ENCODE data around the gene CD8B2. TPM values are rescaled to one million over a fixed set of nuclear protein-coding genes. Genes with fewer than 3 reads are reported as not detected.
"Not testable (repeated sequence)": the region's sequence is repeated elsewhere in the genome, so short reads cannot be mapped to it uniquely, and the experiment has no call there.

CD8B2 gene
- total RNA-seq (not detected), polyA plus RNA-seq (1 to 10 TPM in 1 of 3 donors, under 1 TPM in 1, not detected in 1; under 0.01 to 1.5 TPM)

DNA sequence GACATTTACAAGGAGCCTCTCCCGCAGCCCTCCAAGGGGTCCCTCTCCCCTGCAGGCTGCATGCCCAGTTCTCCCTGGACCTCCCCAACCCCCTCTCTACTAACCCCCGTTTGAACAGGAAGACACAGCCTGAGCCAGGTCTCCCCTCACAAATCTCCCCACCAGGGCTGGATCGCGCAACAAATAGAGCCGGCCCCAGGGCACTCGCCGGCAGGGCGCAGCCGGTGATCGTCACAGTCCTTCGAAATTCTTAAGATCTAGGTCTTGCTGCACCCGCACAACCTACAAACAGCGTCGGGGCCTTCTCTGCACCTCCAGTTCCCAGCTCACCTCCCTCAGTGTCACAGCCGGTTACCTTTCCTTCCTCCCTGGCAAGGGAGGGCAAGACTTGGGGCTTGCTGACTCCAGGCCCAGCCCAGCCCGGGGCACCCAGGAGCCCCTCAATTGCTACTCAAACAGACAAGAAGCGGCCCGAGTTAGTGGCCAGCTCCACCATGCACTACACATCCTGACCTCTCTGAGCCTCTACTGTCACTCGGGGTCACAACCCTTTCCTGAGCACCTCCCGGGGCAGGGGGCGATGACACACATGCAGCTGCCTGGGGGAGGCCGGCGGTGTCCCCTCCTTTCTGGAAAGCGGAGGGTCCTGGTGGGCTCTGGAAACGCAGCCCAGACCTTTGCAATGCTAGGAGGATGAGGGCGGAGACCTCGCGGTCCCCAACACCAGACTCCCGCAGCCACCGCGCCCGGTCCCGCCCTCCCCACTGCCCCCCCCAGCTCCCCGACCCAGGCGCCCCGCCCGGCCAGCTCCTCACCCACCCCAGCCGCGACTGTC lies at the start of gene CD8B2:
Gene CD8B2, plus strand, starts transcription at position 814 of the 835 bp plus-strand sequence. CDS start 63 bp downstream, outside the sequence.
- H3K27me3 ChIP-seq; H3K4me3 ChIP-seq; H3K36me3 ChIP-seq; H3K4me1 ChIP-seq; intact Hi-C loops (cut with DNase I); H3K27ac ChIP-seq; H3K9me3 ChIP-seq; DNase-seq: not testable (repeated sequence)
- WGBS, 2 donors: 20 to 35% methylated on average over 30 to 31 of the region's 39 CpGs

DNA sequence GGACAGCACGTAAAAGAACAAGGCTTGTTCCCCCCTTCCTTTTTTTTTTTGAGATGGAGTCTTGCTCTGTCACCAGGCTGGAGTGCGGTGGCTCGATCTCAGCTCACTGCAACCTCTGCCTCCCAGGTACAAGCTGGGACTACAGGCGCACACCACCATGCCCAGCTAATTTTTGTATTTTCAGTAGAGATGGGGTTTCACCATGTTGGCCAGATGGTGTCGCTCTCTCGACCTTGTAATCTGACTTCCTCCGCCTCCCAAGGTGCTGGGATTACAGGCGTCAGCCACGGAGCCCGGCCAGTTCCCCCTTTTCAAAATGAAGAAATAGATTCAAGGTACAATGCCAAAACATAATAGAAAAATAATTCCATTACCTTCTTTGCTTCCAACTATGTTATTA lies 25.3 kb upstream of the CD8B2 start:
- H3K4me3 ChIP-seq; intact Hi-C loops (cut with DNase I); H3K36me3 ChIP-seq; H3K27me3 ChIP-seq; H3K27ac ChIP-seq; H3K9me3 ChIP-seq; H3K4me1 ChIP-seq; DNase-seq: not testable (repeated sequence)
- 34 to 48% methylated on average over 10 of the region's 10 CpGs for WGBS, 2 donors

GRCh38 chr2:106467516-106467915 lies 19.6 kb upstream of the CD8B2 start:
- H3K4me1 ChIP-seq; DNase-seq; intact Hi-C loops (cut with DNase I); H3K4me3 ChIP-seq; H3K27me3 ChIP-seq; H3K36me3 ChIP-seq; H3K9me3 ChIP-seq; H3K27ac ChIP-seq: not testable (repeated sequence)
- WGBS, 2 donors: 95% methylated on average over 49 of the region's 49 CpGs

DNA sequence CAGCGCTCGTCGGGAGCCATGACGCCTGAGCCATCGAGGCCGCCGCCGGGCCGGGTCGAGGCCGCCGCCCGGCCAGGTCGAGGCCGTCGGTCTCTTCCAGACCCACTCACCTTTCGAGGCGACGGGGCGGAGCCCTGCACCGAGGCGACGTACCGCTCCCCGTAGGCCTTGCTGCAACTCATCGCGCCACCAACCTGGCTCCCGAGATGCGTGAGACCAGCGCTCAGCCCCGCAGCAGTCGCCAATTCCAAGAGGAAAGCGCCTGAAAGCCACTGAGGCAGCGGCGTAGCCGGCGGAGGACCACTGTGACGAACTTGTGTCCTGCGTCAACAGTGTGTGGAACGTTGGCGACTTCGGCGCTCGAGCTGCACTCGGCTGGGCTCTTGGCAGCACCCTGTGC lies 19.1 kb upstream of the CD8B2 start, which contains the start of gene RGPD3:
Gene RGPD3, minus strand, starts transcription at position 307 of the 400 bp plus-strand sequence. Its CDS starts 125 bp downstream, at position 182.
- H3K4me1 ChIP-seq; intact Hi-C loops (cut with DNase I); H3K9me3 ChIP-seq; DNase-seq; H3K27ac ChIP-seq; H3K27me3 ChIP-seq; H3K4me3 ChIP-seq; H3K36me3 ChIP-seq: not testable (repeated sequence)
- 97 to 98% methylated on average over 45 of the region's 45 CpGs for WGBS, 2 donors

DNA sequence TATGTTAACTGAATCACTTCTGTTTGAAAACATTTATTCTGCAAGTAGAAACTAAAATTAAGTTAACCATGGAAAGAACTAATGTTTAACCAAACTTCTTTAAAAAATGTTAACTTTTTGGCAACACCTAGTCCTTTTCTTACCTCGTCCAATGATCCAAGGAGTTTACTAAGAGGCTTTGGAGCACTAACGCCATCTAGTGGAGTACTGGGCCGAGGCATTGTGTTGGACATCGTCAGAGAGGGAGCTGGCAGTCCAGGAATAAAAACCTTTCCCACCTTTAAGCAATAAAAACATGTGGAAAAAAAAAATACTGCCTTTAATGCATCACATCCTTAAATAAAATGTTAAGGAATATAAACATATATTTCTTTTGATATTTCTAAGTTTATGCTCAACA lies 16.5 kb upstream of the CD8B2 start:
- H3K4me3 ChIP-seq; DNase-seq; H3K27me3 ChIP-seq; H3K27ac ChIP-seq; H3K4me1 ChIP-seq; H3K9me3 ChIP-seq; H3K36me3 ChIP-seq; intact Hi-C loops (cut with DNase I): not testable (repeated sequence)
- TF ChIP-seq, protein P1, sequence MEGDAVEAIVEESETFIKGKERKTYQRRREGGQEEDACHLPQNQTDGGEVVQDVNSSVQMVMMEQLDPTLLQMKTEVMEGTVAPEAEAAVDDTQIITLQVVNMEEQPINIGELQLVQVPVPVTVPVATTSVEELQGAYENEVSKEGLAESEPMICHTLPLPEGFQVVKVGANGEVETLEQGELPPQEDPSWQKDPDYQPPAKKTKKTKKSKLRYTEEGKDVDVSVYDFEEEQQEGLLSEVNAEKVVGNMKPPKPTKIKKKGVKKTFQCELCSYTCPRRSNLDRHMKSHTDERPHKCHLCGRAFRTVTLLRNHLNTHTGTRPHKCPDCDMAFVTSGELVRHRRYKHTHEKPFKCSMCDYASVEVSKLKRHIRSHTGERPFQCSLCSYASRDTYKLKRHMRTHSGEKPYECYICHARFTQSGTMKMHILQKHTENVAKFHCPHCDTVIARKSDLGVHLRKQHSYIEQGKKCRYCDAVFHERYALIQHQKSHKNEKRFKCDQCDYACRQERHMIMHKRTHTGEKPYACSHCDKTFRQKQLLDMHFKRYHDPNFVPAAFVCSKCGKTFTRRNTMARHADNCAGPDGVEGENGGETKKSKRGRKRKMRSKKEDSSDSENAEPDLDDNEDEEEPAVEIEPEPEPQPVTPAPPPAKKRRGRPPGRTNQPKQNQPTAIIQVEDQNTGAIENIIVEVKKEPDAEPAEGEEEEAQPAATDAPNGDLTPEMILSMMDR (IDR thresholded peaks at IDR 0.05): peak in 1 of 4 experiments; percentile 35
- WGBS, 2 donors: 1 to 8% methylated on average over 4 of the region's 4 CpGs

- DNase-seq; intact Hi-C loops (cut with DNase I): not testable (repeated sequence)
- WGBS, 2 donors: 76 to 82% methylated on average over 1 of the region's 4 CpGs
These were observed 9.5 kb upstream of the CD8B2 start for GRCh38 chr2:106477647-106478046.

DNA sequence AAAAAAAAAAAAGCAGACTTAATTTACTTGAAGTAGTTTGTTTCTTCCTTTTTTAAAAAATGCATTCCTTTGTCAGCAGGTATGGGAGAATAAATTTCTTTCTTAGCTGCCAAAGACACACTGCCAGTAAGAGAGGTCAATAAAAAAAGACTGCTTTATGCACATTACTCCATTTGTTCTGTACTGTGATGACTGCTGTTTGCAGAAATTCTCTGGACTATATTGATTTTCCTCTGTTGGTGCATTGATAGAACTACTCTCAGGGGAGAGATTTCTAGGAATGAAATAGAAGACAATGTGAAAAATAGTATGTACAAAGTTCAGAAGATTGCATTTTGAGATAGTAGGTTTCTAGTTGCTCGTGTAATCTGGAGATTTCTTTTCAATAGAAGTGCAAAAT lies 7.6 kb upstream of the CD8B2 start:
- intact Hi-C loops (cut with DNase I); H3K36me3 ChIP-seq; H3K4me3 ChIP-seq; H3K4me1 ChIP-seq; H3K27me3 ChIP-seq; DNase-seq; H3K27ac ChIP-seq; H3K9me3 ChIP-seq: not testable (repeated sequence)
- no CpG with 5 or more reads among the region's 1 CpG for WGBS, 2 donors

More at GRCh38 chr2:106477647-106478046, 9.5 kb upstream of the CD8B2 start:
- not testable (repeated sequence) for H3K9me3 ChIP-seq, H3K4me3 ChIP-seq, H3K27ac ChIP-seq, H3K36me3 ChIP-seq, H3K27me3 ChIP-seq, H3K4me1 ChIP-seq

DNA sequence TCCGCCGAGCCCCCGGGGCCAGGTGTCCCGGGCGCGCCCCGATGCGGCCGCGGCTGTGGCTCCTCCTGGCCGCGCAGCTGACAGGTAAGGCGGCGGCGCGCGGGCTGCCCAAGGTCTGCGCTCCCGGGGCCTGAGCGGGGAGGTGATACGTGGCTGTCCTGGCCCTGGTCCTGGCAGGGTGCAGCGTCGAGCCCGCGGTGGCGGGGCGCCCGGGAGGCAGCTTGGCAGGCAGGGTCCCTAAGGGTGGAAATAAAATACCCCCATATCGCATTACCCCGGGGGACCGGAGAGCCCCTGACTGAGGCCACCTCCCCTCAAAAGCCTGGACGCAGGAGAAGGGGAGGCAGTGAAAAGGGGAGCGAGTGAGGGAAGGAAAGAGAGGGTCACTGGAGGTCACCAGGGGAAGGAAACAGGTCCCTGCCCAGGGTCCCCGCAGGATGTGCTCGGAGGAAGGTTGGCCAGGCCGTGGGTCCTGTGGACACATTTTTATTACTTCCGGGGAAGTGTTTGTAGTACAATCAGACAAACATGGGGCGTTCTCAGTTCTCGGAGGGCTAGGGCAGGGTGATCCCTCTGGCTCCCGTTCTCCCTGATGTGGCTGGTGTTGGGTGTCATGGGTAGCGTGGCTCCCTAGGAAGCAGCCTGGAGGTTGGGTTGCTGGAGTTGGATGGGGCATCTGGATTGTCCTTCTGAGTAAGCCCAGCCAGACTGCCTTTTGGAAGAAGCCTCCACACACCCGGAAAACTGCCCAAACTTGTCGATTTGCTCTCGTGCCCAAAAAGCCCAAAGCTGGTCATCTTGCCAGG lies 425 bp downstream of the CD8B2 start:
- H3K4me3 ChIP-seq; intact Hi-C loops (cut with DNase I); H3K4me1 ChIP-seq; H3K27ac ChIP-seq; H3K36me3 ChIP-seq; H3K9me3 ChIP-seq; H3K27me3 ChIP-seq; DNase-seq: not testable (repeated sequence)
- 7 to 18% methylated on average over 44 of the region's 44 CpGs for whole genome bisulfite sequencing, 2 donors

DNA sequence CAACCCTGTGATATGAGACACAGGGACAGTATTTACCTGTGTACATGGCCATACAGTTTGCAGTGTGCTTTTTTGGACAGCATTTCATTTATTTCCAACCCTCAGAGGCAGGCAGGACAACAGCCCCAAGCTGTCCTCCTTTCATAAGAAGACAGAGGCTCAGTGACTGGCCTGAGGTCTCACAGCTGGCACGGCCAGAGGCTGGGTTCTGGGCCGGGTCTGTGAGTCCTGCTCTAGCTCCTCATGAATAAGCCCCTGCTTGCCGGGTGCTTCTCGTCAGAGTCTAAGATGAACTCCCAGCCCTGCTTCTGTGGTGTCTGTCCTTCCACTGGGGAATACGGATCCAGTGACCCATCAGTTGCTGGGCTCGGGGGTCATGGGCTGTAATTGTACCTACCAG lies 2.5 kb downstream of the CD8B2 start:
- H3K27ac ChIP-seq; H3K36me3 ChIP-seq; DNase-seq; H3K9me3 ChIP-seq; H3K4me1 ChIP-seq; intact Hi-C loops (cut with DNase I); H3K4me3 ChIP-seq; H3K27me3 ChIP-seq: not testable (repeated sequence)
- WGBS, 2 donors: 74 to 76% methylated on average over 6 of the region's 6 CpGs

DNA sequence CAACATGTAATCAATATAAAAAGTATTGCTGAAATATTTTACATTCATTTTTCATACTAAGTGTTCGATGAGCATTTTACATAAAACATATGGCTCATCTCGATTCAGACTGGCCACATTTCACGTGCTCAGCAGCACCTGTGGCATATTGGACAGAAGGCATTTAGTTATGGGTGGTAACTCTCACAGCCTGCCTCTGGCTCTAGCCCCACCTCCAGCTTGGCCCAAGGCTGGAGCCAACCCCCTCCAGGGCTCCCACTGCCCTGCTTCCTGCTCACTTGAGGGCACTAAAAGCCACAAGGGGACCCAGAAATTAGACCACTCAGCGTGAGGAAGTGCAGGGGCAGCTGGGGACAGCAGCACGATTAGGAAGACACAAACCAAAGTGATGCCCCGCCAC lies 5.2 kb downstream of the CD8B2 start:
- intact Hi-C loops (cut with DNase I); H3K36me3 ChIP-seq: not testable (repeated sequence)
- 72 to 85% methylated on average over 6 of the region's 6 CpGs for WGBS, 2 donors

DNA sequence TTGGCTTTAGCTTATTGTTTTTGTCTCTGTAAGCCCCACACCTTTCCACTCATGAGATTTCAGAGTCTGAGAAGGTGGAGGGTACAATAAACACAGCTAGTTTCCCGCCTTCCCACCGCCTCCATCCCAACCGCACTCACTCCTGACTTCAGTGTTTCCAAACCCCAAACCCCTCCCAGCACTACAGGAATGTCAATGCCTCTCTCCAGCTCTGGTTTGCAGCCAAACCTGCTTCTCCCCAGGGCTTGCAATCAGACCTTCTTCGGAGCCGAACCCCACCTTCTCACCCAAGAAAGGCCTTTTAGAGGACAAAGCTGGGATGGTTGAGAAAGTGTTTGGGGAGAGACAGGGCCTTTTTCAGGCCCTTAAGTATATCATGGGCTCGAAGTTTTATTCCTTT lies 5.7 kb downstream of the CD8B2 start:
- H3K27me3 ChIP-seq; H3K4me3 ChIP-seq; H3K4me1 ChIP-seq; H3K27ac ChIP-seq; H3K36me3 ChIP-seq; intact Hi-C loops (cut with DNase I); DNase-seq; H3K9me3 ChIP-seq: not testable (repeated sequence)
- WGBS, 2 donors: 46 to 66% methylated on average over 6 of the region's 6 CpGs

More for the DNA sequence above, 5.2 kb downstream of the CD8B2 start:
- DNase-seq, H3K4me1 ChIP-seq, H3K9me3 ChIP-seq, H3K4me3 ChIP-seq, H3K27ac ChIP-seq, H3K27me3 ChIP-seq: not testable (repeated sequence)

- H3K4me3 ChIP-seq; H3K36me3 ChIP-seq; H3K4me1 ChIP-seq; DNase-seq; intact Hi-C loops (cut with DNase I); H3K27ac ChIP-seq; H3K27me3 ChIP-seq; H3K9me3 ChIP-seq: not testable (repeated sequence)
- 94 to 97% methylated on average over 1 of the region's 1 CpG for WGBS, 2 donors
These were observed 11.4 kb downstream of the CD8B2 start for GRCh38 chr2:106498549-106498948.

Measured in sigmoid colon (tissue), 7 donors.